Activated naive CD8-positive, alpha-beta T cell treated with anti-CD3 and anti-CD28 coated beads for 36 hours (primary cell): Measurements from ENCODE around the gene TMED4. TPM values are rescaled to one million over a fixed set of nuclear protein-coding genes. Genes with fewer than 3 reads are reported as not detected.
A peak's percentile ranks its signal among the peaks of the same experiment; 100 is the strongest.
"Not testable (repeated sequence)": the region's sequence is repeated elsewhere in the genome, so short reads cannot be mapped to it uniquely, and the experiment has no call there.

Experiments used
- DNase-seq: peaks from one replicate; pipeline ENCODE4 v3.0.0; 2021
- H3K27ac Mint-ChIP-seq: one replicate; pipeline ENCODE4 v1.8.0; 2022; ENCODE audit warnings: mild to moderate bottlenecking, moderate library complexity, mixed read lengths
- H3K27me3 Mint-ChIP-seq: one replicate; pipeline ENCODE4 v1.8.0; 2022; ENCODE audit warnings: mild to moderate bottlenecking, mixed read lengths
- H3K36me3 Mint-ChIP-seq: one replicate; pipeline ENCODE4 v1.8.0; 2021; ENCODE audit warnings: mild to moderate bottlenecking, mixed read lengths
- H3K4me1 Mint-ChIP-seq: one replicate; pipeline ENCODE4 v1.8.0; 2021; ENCODE audit warnings: mixed read lengths
- H3K4me3 Mint-ChIP-seq: one replicate; pipeline ENCODE4 v1.8.0; 2022; ENCODE audit warnings: mild to moderate bottlenecking, moderate library complexity, mixed read lengths
- H3K9me3 Mint-ChIP-seq: one replicate; pipeline ENCODE4 v1.8.0; 2022; ENCODE audit warnings: mixed read lengths
- total RNA-seq, 2 experiments: library from RNA; stranded (reverse); gene quantifications; one replicate each; pipeline ENCODE4 v1.2.3, GENCODE V29; 2021

Gene TMED4
- total RNA-seq, 2 experiments from 2014 or later: 70.3 to 70.8 TPM

DNA sequence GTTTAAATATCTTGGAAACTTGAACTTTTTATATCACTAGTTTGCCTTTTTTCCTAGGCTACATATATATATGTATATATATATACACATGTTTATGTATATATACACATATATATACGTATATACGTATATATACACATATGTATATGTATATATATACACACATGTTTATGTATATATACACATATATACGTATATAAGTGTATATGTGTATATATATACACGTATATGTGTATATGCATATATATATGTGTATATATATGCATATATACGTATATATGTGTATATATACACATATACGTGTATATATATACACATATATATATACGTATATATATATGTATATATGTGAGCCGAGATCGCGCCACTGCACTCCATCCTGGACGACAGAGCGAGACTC lies 34.5 kb upstream of the TMED4 start:
- H3K27ac Mint-ChIP-seq: no peak overlapping the region
- H3K27me3 Mint-ChIP-seq: no peaks in the 10 kb centered on the region
- no peaks in the 10 kb centered on the region for H3K9me3 Mint-ChIP-seq
- H3K36me3 Mint-ChIP-seq: peaks cover 24% of the 10 kb centered on the region
- DNase-seq: no peak
- peaks cover 59% of the 10 kb centered on the region for H3K4me1 Mint-ChIP-seq
- H3K4me3 Mint-ChIP-seq: no peak overlapping the region

DNA sequence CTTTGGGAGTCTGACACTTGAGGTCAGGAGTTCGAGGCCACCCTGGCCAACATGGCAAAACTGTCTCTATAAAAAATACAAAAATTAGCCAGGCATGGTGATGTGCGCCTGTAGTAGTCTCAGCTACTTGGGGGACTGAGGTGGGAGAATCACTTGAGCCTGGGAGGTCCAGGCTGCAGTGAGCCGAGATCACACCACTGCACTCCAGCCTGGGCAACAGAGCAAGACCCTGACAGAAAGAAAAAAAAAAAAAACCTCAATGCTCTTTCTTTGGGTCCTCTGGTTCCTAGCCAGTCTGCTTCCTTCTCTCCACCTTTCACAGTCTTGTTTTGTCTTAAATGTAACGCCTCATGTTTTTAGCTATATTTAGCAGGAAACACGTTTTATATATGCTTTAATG lies 33.8 kb upstream of the TMED4 start:
- H3K4me1 Mint-ChIP-seq: peaks cover 51% of the 10 kb centered on the region
- H3K27ac Mint-ChIP-seq: peak overlapping the region; percentile 20
- H3K4me3 Mint-ChIP-seq: no peak overlapping the region
- no peak for DNase-seq
- peaks cover 17% of the 10 kb centered on the region for H3K36me3 Mint-ChIP-seq
- H3K9me3 Mint-ChIP-seq: no peaks in the 10 kb centered on the region
- H3K27me3 Mint-ChIP-seq: no peaks in the 10 kb centered on the region

DNA sequence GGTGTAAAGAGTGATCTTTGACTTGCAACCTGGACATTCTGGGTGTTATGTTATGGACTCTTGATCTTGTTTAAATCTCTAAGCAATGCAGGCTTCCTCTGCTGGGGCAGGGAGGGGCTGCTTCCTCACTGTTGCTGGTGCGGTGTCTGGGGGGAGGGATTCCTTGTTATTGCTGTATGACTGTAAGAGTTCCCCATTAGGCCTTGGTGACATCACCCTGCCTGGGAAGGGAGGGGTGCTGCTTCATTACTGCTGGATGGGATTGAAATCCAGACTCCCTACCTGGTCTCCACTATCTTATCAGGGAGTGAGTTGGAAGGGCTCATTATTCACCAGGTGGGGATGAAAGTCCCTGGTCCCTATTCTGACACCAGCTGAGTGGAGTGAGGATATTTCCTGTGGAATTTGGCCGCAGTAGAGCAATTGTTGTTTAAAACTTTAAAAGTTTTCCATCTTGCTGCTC lies 33.1 kb upstream of the TMED4 start:
- no peak for DNase-seq
- Mint-ChIP-seq H3K9me3 (no peaks in the 10 kb centered on the region), H3K4me3 (no peak overlapping the region), H3K27ac (no peak overlapping the region), H3K4me1 (peaks cover 51% of the 10 kb centered on the region), H3K27me3 (no peaks in the 10 kb centered on the region), H3K36me3 (peaks cover 18% of the 10 kb centered on the region)

DNA sequence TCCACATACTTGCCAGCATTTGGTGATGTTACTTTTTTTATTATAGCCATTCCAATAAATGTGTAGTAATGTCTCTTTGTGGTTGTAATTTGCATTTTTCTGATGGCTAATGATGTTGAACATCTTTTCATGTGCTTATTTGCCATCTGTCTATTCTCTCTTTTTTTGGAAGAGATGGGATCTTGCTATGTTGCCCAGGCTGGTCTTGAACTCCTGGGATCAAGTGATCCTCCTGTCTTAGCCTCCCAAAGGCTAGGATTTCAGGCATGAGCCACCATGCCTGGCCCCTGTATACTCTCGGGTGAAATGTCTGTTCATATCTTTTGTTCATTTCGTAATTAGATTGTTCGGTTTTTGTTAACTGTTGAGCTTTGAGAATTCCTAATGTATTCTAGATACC lies 27.8 kb upstream of the TMED4 start:
- peaks cover 37% of the 10 kb centered on the region for H3K4me1 Mint-ChIP-seq
- DNase-seq: no peak
- H3K4me3 Mint-ChIP-seq: no peak overlapping the region
- peaks cover 23% of the 10 kb centered on the region for H3K36me3 Mint-ChIP-seq
- H3K27ac Mint-ChIP-seq: no peak overlapping the region
- H3K27me3 Mint-ChIP-seq: peaks cover 4% of the 10 kb centered on the region
- no peaks in the 10 kb centered on the region for H3K9me3 Mint-ChIP-seq

DNA sequence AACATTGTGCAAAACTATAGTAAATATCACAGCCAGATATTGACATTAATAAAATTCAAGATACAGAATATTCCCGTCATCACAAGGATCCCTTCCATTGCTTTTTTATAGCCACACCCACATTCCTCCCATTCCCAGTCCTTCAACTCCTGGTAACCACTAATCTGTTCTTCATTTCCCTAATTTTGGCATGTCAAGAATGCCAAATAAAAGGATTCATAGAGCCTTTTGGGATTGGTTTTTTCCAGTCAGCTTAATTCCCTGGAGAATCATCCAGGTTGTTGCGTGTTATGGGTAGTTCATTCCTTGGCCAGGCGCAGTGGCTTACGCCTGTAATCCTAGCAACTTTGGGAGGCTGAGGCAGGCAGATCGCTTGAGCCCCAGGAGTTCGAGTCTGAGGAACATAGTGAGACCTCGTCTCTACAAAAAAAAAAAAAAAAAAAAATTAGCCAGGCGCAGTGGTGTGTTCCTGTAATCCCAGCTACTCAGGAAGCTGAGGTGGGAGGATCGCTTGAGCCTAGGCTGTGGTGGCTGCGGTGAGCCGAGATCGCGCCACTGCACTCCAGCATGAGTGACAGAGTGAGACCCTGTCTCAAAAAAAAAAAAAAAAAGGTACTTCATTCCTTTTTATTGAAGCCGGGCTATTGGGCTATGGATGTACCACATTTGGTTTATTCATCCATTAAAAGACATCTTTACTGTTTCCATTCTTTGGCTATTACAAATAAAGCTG lies 27.1 kb upstream of the TMED4 start:
- DNase-seq: peak; percentile 24
- Mint-ChIP-seq H3K9me3 (no peaks in the 10 kb centered on the region), H3K27me3 (peaks cover 4% of the 10 kb centered on the region), H3K4me1 (peaks cover 32% of the 10 kb centered on the region), H3K36me3 (peaks cover 18% of the 10 kb centered on the region), H3K27ac (peak overlapping the region; percentile 29), H3K4me3 (peak overlapping the region; percentile 41)

DNA sequence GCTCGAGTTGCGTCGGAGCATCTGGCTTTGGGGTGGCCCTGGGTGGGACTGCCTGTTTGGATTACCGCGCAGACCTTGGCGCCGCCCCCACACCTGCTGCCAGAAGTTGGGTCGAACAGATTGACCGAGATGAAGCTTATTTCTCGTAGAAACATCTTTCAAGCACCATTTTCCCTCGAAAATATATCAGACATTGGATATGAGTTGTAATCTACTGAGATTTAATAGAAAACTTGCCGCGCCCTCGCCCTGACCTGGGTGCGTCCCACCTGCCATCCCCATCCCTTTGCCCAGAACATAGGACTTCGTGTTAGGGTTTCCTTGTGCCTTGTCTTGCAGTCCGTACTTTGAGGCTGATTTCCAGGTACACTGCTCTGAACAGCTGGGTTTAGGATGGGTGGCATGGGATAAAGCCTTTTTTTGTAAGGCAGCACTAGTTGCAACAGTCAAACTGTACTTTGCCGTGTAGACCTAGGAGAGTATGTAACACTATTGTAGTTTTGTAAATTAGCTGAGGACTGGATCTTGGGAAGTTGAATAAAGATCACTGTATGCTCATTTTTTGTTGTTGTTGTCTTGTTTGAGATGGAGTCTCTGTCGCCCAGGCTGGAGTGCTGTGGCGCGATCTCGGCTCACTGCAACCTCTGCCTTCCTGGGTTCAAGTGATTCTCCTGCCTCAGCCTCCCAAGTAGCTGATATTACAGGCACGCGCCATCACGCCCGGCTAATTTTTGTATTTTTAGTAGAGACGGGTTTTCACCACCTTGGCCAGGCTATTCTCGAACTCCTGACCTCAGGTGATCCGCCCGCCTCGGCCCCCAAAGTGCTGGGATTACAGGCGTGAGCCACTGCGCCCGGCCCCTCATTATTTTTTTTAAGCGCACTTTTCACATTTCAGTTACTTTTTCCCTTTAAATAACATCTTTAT lies 25.4 kb upstream of the TMED4 start:
- no peak for DNase-seq
- Mint-ChIP-seq H3K27ac (peak overlapping the region; percentile 98), H3K4me1 (peaks cover 32% of the 10 kb centered on the region), H3K27me3 (peaks cover 4% of the 10 kb centered on the region), H3K4me3 (peak overlapping the region; percentile 87), H3K9me3 (no peaks in the 10 kb centered on the region), H3K36me3 (peaks cover 18% of the 10 kb centered on the region)

DNA sequence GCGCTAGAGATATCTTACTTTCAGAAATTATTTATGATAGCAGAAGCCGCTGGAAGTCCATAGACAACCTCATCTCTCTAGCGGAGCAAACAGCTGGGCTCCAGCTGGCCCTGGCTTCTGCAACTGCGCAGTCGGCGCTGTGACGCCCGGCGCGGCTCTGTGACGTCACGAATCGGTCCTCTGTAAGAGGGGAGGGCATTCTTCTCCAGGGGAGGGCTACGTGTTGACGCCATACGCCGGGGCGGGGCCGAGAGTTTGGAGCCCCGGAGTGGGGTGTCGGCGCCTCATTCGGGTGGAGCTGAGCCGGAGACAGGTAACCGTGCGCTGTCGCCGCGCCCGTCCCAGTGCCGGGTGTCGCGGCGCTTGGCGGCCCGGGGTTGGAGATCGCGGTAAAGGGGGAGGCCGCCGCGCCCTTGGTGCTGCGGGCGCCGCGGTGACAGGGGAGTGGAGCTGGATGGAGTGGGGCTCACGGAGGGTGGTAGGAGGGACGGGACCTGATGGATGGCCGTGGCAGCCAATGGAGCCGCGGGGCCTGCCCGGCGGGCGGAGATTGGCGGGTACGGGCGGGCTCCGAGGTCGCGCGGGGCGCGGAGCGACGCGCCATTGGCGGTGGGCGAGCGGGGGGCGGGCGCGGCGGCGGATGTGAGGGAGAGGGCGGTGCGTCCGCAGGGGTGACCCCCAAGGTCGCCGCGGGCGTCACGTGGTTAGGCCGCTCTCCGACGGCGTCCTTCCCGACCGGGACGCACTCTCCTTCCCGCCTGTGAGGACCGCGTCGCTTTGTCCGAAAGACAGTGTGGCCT lies 24.5 kb upstream of the TMED4 start, which contains the start of gene OGDH:
TSS of gene OGDH (plus strand) at position 287 of the 800 bp plus-strand sequence. CDS start 17,717 bp downstream, outside the sequence.
- peak within 1 kb of the TSS; percentile 98 for H3K27ac Mint-ChIP-seq
- H3K4me3 Mint-ChIP-seq: peak within 1 kb of the TSS; percentile 87
- no peaks in the 10 kb centered on the region for H3K9me3 Mint-ChIP-seq
- H3K27me3 Mint-ChIP-seq: peaks cover 4% of the 10 kb centered on the region
- DNase-seq: peak; percentile 99
- peaks cover 18% of the 10 kb centered on the region for H3K36me3 Mint-ChIP-seq
- peaks cover 27% of the 10 kb centered on the region for H3K4me1 Mint-ChIP-seq

DNA sequence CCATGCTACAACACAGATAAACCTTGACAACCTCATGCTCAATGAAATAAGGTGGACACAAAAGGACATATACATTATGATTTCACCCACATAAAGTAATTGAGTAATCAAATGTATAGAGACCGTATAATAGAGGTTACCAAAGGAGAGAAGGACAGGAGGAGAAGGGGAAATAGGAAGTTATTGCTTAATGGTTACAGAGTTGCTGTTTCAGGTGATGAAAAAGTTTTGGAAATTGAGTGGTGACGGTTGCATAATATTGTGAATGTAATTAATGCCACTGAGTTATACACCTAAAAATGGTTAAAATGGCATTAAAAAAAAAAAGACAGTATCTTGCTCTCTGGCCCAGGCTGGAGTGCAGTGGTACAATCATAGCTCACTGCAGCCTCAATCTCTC lies 22.9 kb upstream of the TMED4 start:
- peaks cover 24% of the 10 kb centered on the region for H3K4me1 Mint-ChIP-seq
- no peaks in the 10 kb centered on the region for H3K9me3 Mint-ChIP-seq
- DNase-seq: no peak
- peaks cover 4% of the 10 kb centered on the region for H3K27me3 Mint-ChIP-seq
- H3K36me3 Mint-ChIP-seq: peaks cover 15% of the 10 kb centered on the region
- peak overlapping the region; percentile 51 for H3K4me3 Mint-ChIP-seq
- no peak overlapping the region for H3K27ac Mint-ChIP-seq

DNA sequence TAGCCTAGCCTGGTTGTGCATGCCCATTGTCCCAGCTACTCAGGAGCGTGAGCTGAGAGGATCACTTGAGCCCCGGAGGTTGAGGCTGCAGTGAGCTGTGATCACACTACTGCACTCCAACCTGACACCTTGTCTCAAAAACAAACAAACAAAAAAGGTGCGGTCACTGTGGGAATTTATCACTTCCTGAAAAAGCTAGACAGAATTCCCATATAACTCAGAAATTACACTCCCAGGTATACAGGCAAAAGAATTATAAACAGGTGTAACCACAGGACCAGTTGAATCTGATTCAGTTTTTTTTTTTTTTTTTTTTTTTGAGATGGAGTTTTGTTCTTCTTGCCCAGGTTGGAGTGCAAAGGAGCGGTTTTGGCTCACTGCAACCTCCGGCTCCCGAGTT lies 21.2 kb upstream of the TMED4 start:
- Mint-ChIP-seq H3K9me3 (no peaks in the 10 kb centered on the region), H3K36me3 (peaks cover 12% of the 10 kb centered on the region), H3K4me3 (no peak overlapping the region), H3K27ac (no peak overlapping the region), H3K4me1 (peaks cover 13% of the 10 kb centered on the region), H3K27me3 (peaks cover 4% of the 10 kb centered on the region)
- no peak for DNase-seq

DNA sequence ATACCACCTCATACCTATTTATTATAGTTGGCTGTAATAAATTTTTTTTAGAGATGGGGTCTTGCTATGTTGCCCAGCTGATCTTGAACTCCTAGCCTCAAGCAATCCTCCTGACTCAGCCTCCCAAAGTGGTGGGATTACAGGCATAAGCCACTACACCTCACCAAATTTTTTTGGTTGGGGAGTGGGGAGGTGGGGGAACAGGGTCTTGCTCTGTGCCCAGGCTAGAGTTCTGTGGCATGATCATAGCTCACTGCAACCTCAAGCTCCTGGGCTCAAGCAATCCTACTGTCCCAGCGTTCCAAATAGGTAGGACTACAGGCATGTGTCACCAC lies 20.5 kb upstream of the TMED4 start:
- Mint-ChIP-seq H3K4me3 (no peak overlapping the region), H3K36me3 (peaks cover 7% of the 10 kb centered on the region), H3K27ac (no peak overlapping the region), H3K27me3 (peaks cover 4% of the 10 kb centered on the region), H3K9me3 (no peaks in the 10 kb centered on the region), H3K4me1 (peaks cover 11% of the 10 kb centered on the region)
- DNase-seq: no peak

DNA sequence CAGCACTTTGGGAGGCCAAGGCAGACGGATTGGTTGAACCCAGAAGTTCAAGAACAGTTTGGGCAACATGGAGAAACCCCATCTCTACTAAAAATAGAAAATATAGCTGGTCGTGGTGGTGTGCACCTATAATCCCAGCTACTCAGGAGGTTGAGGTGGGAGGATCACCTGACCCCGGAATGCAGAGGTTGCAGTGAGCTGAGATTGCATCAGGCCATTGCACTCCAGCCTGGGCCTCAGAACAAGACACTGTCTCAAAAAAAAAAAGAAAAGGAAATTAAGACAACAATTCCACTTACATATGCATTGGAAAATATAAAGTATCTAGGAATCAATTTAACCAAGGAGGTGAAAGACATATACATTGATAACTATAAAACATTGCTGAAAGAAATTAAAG lies 17.2 kb upstream of the TMED4 start:
- Mint-ChIP-seq H3K4me1 (no peaks in the 10 kb centered on the region), H3K4me3 (no peak overlapping the region), H3K36me3 (no peaks in the 10 kb centered on the region), H3K9me3 (no peaks in the 10 kb centered on the region), H3K27ac (no peak overlapping the region), H3K27me3 (no peaks in the 10 kb centered on the region)
- DNase-seq: no peak

DNA sequence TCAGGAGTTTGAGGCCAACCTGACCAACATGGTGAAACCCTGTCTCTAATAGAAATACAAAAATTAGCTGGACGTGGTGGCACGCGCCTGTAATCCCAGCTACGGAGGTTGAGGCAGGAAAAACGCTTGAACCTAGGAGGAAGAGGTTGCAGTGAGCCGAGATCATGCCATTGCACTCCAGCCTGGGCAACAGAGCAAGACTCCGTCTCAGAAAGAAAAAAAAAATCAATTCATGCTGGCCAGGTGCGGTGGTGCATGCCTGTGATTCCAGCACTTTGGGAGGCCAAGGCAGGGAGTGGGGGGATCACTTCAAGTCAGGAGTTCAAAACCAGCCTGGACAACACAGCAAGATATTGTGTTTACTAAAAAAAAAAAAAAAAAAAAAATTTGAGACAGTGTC lies 15.2 kb upstream of the TMED4 start:
- not testable (repeated sequence) for H3K4me3 Mint-ChIP-seq, H3K27me3 Mint-ChIP-seq, H3K27ac Mint-ChIP-seq, H3K9me3 Mint-ChIP-seq, DNase-seq, H3K4me1 Mint-ChIP-seq, H3K36me3 Mint-ChIP-seq

DNA sequence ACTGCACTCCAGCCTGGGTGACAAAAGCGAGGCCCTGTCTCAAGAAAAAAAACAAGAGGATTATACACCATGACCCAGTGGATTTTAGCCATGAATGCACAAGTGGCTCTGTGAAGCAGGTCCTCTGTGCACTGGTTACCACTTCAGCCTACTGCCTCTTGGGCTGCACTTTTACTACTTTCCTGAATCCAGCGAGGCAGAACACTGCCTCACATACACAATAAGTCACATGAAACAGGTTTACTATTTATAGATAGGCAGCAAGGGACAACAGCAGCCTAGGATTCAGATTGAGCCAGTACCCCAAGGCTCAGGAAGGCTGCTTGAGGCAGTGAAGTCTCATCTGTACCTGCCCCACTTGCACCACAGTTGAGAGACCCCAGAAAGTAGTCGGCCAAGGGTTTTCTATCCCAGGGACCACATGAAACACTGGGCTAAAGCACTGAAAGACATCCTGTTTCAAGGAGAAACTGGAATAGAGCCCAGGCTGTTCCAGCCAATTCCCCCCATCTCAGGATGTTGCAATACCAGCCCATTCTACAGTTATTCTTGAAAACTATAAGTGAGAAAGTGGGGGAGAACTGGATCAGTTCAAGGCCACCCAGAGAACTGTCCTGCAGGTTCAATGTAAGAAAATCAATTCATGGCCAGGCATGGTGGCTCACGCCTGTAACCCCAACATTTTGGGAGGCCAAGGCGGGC lies 14.1 kb upstream of the TMED4 start:
- H3K27ac Mint-ChIP-seq: no peak overlapping the region
- H3K4me3 Mint-ChIP-seq: no peak overlapping the region
- H3K9me3 Mint-ChIP-seq: no peaks in the 10 kb centered on the region
- no peak for DNase-seq
- no peaks in the 10 kb centered on the region for H3K36me3 Mint-ChIP-seq
- no peaks in the 10 kb centered on the region for H3K27me3 Mint-ChIP-seq
- H3K4me1 Mint-ChIP-seq: no peaks in the 10 kb centered on the region

DNA sequence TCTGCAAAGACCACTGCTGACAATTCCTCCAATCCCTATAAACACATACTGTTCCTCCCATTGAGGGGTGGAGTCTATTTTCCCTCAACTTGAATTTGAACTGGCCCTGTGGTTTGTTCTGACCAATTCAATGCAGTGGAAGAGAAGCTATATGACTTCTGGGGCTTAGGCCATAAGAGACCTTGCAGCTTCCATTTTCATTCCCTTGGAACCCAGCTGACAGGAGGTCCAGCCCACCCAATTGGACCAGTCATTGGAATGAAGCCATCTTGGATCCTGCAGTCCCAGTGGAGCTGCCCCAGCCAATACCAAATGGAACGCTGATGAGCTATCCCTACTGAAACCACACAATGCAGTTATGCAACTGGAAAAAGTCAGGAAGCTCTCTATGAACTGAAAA lies 8.9 kb upstream of the TMED4 start:
- Mint-ChIP-seq H3K27ac (no peak overlapping the region), H3K27me3 (no peaks in the 10 kb centered on the region), H3K36me3 (no peaks in the 10 kb centered on the region), H3K4me1 (peaks cover 3% of the 10 kb centered on the region), H3K4me3 (no peak overlapping the region), H3K9me3 (no peaks in the 10 kb centered on the region)
- DNase-seq: no peak
